GM10847 (cell line): ENCODE data around the gene LDB2.

Source experiments
- POLR2A ChIP-seq: IDR thresholded peaks from 2 replicates; pipeline ENCODE4 v1.6.1; 2011; ENCODE audit not compliant: insufficient read length; ENCODE audit errors: extremely low read depth

LDB2 gene

GRCh38 chr4:16550531-16550930 is 347.9 kb downstream of the LDB2 start:
- TF ChIP-seq POLR2A = no peak

GRCh38 chr4:16545656-16546055 is 352.8 kb downstream of the LDB2 start:
- TF ChIP-seq POLR2A = no peak

- no peak for TF ChIP-seq POLR2A
These were observed 353.6 kb downstream of the LDB2 start for GRCh38 chr4:16544869-16545268.

GRCh38 chr4:16544251-16544721 is 354.2 kb downstream of the LDB2 start:
- TF ChIP-seq POLR2A = no peak

GRCh38 chr4:16537926-16538325 is 360.5 kb downstream of the LDB2 start:
- TF ChIP-seq POLR2A = no peak

GRCh38 chr4:16532240-16532970 is 366.0 kb downstream of the LDB2 start:
- TF ChIP-seq POLR2A = no peak

- TF ChIP-seq POLR2A = no peak
These were observed 367.5 kb downstream of the LDB2 start for GRCh38 chr4:16530688-16531635.

- TF ChIP-seq POLR2A = no peak
These were observed 373.4 kb downstream of the LDB2 start for GRCh38 chr4:16524911-16525554.

- no peak for TF ChIP-seq POLR2A
These were observed 374.0 kb downstream of the LDB2 start for GRCh38 chr4:16524406-16524805.

- TF ChIP-seq POLR2A = no peak
These were observed 377.1 kb downstream of the LDB2 start for GRCh38 chr4:16521156-16521915.

- no peak for TF ChIP-seq POLR2A
These were observed 381.5 kb downstream of the LDB2 start for GRCh38 chr4:16516796-16517439.

GRCh38 chr4:16513876-16514275 is 384.6 kb downstream of the LDB2 start:
- no peak for TF ChIP-seq POLR2A

GRCh38 chr4:16508968-16509367 is 389.5 kb downstream of the LDB2 start:
- TF ChIP-seq POLR2A = no peak

GRCh38 chr4:16505726-16506125 is 392.7 kb downstream of the LDB2 start:
- TF ChIP-seq POLR2A = no peak
